ENCODE data around the gene UNC5A.

DNA sequence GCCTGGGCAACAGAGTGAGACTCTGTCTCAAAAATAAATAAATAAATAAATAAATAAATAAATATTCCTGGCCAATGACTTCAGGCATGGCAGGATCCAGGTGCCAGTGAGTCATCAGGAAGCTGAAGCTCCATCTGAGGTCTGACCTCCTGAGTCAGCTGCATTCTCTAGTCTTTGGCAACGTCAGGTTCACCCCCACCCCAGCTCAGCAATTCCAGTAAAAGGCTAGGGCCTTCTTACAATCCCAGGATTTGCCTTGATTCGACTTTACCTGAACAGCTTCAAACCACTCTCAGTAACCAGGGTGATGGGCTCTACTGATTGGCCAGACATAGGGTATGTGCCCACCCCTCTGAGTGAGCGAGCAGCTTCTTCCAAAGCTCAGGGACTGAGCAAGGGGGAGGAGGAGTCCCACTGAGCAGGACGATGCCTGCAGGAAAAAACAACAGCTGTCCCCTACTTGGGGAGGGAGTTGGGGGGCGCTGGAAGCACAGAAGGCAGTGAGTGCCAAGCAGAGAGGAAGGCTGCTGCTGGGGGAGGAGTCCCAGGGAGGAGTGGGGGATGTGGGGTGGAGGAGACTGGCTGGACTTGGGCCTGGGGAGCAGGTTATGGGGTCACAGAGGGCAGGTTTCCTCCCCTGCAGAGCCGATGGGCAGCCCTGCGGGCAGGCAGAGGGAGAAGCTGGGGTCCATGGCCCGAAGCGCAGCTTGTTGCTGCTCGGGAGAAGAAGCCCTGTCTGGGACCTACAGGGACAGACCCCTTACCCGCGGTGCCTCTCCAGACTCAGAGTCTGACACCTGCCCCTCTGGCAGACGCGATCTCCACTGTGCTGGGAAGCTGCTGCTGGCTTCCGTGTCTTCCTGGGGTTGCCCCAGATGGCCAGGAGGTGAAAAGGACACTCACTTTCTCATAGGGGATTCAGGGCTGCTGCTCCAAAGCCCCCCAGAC, 25.9 kb upstream of the UNC5A start:
- TF ChIP-seq CTCF (IDR thresholded peaks at IDR 0.05) (no peak), POLR2A (IDR thresholded peaks at IDR 0.05) (no peak)

Data from testis (tissue), 2 donors.